Stomach (tissue), 19 donors: ENCODE measurements around the gene NAT16. TPM values are rescaled to one million over a fixed set of nuclear protein-coding genes. Genes with fewer than 3 reads are reported as not detected.

ENCODE experiments used
- DNase-seq, 2 donors: peaks; one replicate each; pipeline versions ENCODE4 v3.0.0 to v3.0.0-alpha.2; 2013 to 2019
- H3K27ac ChIP-seq, 5 donors: fragments of 200-600 bp in 4 of 5; sonication (generic) in 4 of 5; one replicate each; pipeline ENCODE4 v1.5.1; 2013 to 2019; ENCODE audit warnings: mild to moderate bottlenecking in 1 of 5, moderate library complexity in 1 of 5
- H3K27me3 ChIP-seq, 3 donors: fragments of 200-600 bp; sonication (generic); one replicate each; pipeline ENCODE4 v1.5.1; 2017 to 2019; ENCODE audit warnings: mixed run types in 1 of 3
- H3K36me3 ChIP-seq, 4 donors: fragments of 200-600 bp; sonication (generic); 1 replicate in 3 of 4; 2 replicates in 1 of 4; pipeline ENCODE4 v1.5.1; 2016 to 2019
- H3K4me1 ChIP-seq, 4 donors: fragments of 200-600 bp; sonication (generic); one replicate each; pipeline ENCODE4 v1.5.1; 2016 to 2019
- H3K4me3 ChIP-seq, 4 donors: fragments of 200-600 bp; sonication (generic) in 3 of 4; one replicate each; pipeline ENCODE4 v1.5.1; 2016 to 2019; ENCODE audit warnings: mild to moderate bottlenecking in 1 of 4
- H3K9me3 ChIP-seq, 4 donors: fragments of 200-600 bp; sonication (generic); one replicate each; pipeline ENCODE4 v1.5.1; 2016 to 2019
- CTCF ChIP-seq, 7 experiments: fragments of 450-650 bp in 4 of 7; fragments of 200-600 bp in 3 of 7; sonication (generic) in 3 of 7; IDR thresholded peaks; one replicate each; pipeline ENCODE4 v1.5.1; 2016 to 2019; ENCODE audit warnings: antibody characterized with exemption in 7 of 7, control low read depth in 2 of 7, mild to moderate bottlenecking in 1 of 7
- EP300 ChIP-seq: sonication (generic); formaldehyde crosslinking; IDR thresholded peaks from one replicate; pipeline ENCODE4 v1.6.1; 2017; ENCODE audit warnings: antibody characterized with exemption
- POLR2A ChIP-seq, 4 donors: fragments of 450-650 bp; IDR thresholded peaks; one replicate each; pipeline ENCODE4 v1.6.1; 2016; ENCODE audit warnings: antibody characterized with exemption in 4 of 4, control low read depth in 2 of 4, mild to moderate bottlenecking in 1 of 4, moderate library complexity in 1 of 4
- POLR2AphosphoS5 ChIP-seq, 3 donors: sonication (generic); formaldehyde crosslinking; IDR thresholded peaks; one replicate each; pipeline ENCODE4 v1.6.1; 2016; ENCODE audit warnings: antibody characterized with exemption in 3 of 3
- WGBS, 5 donors: extraction: QIAGEN DNeasy Blood & Tissue Kit in 3 of 5; methylation state at CpG; one replicate each; pipeline versions ENCODE4 v1.1.5 to v1.1.7; 2013 to 2018; 5-methylcytosine and 5-hydroxymethylcytosine counted together
- intact Hi-C: fragments of 100-400 bp; cut with DNase I; formaldehyde crosslinking; loops from one replicate; pipeline ENCODE4 v1.15.1; 2023; ENCODE audit warnings: low total_unique reads
- long read RNA-seq, 10 donors: transcript quantifications; one replicate each; lab custom pipeline, GENCODE V29; 2026
- polyA plus RNA-seq, 3 donors: library from polyadenylated mRNA; stranded (reverse); fragments of 200-250 nt; gene quantifications; one replicate each; pipeline ENCODE4 v1.2.3, GENCODE V29; 2013
- total RNA-seq, 5 donors: library from RNA; depleted of rRNA; stranded (reverse); fragments of >200 nt; gene quantifications; one replicate each; pipeline versions ENCODE4 v1.1.0 to v1.2.3, GENCODE V29; 2014 to 2016
- donor health status: healthy with polysubstance abuse.
- donor health status: Bipolar disorder and iron deficiency.
- donor health status: healthy.

NAT16 gene
- not detected for total RNA-seq
- polyA plus RNA-seq, result under 1 TPM in 1 of 3 donors, not detected in 2; 0.05 TPM
- long read RNA-seq, donor 1, result 0 reads
- long read RNA-seq, donor 2, result 0 reads
- long read RNA-seq, donor 3, result 0 reads
- long read RNA-seq, donor 4, result 0 reads
- long read RNA-seq, donor 5, result 0 reads
- long read RNA-seq, donor 6, result 0 reads
- long read RNA-seq, donor 7, result 0 reads
- long read RNA-seq, donor 8, result 0 reads
- long read RNA-seq, donor 9, result 0 reads
- long read RNA-seq, donor 10, result 0 reads

- Histone ChIP-seq H3K9me3 (no peaks in the 10 kb centered on the region), H3K27ac (no peak within 1 kb of the TSS), H3K4me1 (peaks cover 10 to 24% (median 15%) of the 10 kb centered on the region in 4 donors), H3K36me3 (no peaks in the 10 kb centered on the region), H3K4me3 (peak within 1 kb of the TSS in 2 of 4 donors; percentile 10 to 15), H3K27me3 (peaks cover 23 to 94% (median 73%) of the 10 kb centered on the region in 3 donors)
- DNase-seq, result no peak
- TF ChIP-seq EP300 (no peak), CTCF (IDR thresholded peaks at IDR 0.05) (no peak)
- intact Hi-C loops, result no loop called here
- WGBS, 5 donors, result 3 to 7% (median 3%) methylated on average over 10 to 56 of the region's 56 CpGs
Observed at GRCh38 chr7:101180130-101180755, at the start of gene NAT16. Gene NAT16, minus strand, starts transcription at chr7:101180293. Its CDS starts 5,486 bp downstream, at chr7:101174807.

GRCh38 chr7:101226721-101227120 is 46.6 kb upstream of the NAT16 start:
- H3K27me3 ChIP-seq, result no peaks in the 10 kb centered on the region
- intact Hi-C loops, result no loop called here
- WGBS, 5 donors, result 83 to 96% (median 91%) methylated on average over 9 of the region's 9 CpGs
- H3K4me3 ChIP-seq, result no peak overlapping the region
- H3K9me3 ChIP-seq, result no peaks in the 10 kb centered on the region
- H3K36me3 ChIP-seq, result peaks cover 41 to 92% (median 77%) of the 10 kb centered on the region in 4 donors
- peaks cover under 1 to 16% (median 15%) of the 10 kb centered on the region in 4 donors for H3K4me1 ChIP-seq
- H3K27ac ChIP-seq, result no peak overlapping the region
- no peak for TF ChIP-seq POLR2A (IDR thresholded peaks at IDR 0.05)
- TF ChIP-seq EP300, result no peak
- TF ChIP-seq POLR2AphosphoS5 (IDR thresholded peaks at IDR 0.05), result no peak
- no peak for TF ChIP-seq CTCF (IDR thresholded peaks at IDR 0.05)
- no peak for DNase-seq

DNA sequence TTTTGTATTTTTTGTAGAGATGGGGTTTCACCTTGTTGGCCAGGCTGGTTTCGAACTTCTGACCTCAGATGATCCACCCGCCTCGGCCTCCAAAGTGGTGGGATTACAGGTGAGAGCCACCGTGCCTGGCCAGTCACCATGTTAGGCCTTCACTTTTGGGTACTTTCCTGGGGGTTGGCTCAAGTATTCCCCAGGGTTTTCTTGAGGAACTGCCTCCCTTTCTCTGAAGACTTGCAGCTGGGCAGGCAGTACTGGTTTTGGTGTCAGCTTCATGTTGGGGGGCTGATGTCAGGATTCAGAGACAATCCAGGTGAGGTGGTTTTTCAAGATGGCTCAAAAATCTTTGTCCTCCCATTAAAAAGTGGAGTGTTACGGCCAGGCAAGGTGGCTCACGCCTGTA is 45.6 kb upstream of the NAT16 start:
- WGBS, 5 donors, result 92 to 96% (median 94%) methylated on average over 5 to 6 of the region's 6 CpGs
- Histone ChIP-seq H3K36me3 (peaks cover 41 to 88% (median 80%) of the 10 kb centered on the region in 4 donors), H3K4me3 (no peak overlapping the region), H3K27me3 (no peaks in the 10 kb centered on the region), H3K27ac (no peak overlapping the region), H3K9me3 (no peaks in the 10 kb centered on the region), H3K4me1 (peaks cover 0 to 14% (median 11%) of the 10 kb centered on the region in 4 donors)
- TF ChIP-seq CTCF (IDR thresholded peaks at IDR 0.05) (no peak), POLR2A (IDR thresholded peaks at IDR 0.05) (no peak), EP300 (no peak), POLR2AphosphoS5 (IDR thresholded peaks at IDR 0.05) (no peak)
- no peak for DNase-seq
- intact Hi-C loops, result no loop called here

- H3K36me3 ChIP-seq, result peaks cover 39 to 71% (median 67%) of the 10 kb centered on the region in 4 donors
Observed at GRCh38 chr7:101223528-101223927, 43.4 kb upstream of the NAT16 start.

More at GRCh38 chr7:101223528-101223927, 43.4 kb upstream of the NAT16 start:
- peaks cover 17 to 32% (median 27%) of the 10 kb centered on the region in 4 donors for H3K4me1 ChIP-seq
- no peak overlapping the region for H3K4me3 ChIP-seq
- no peak for TF ChIP-seq EP300
- no peak for TF ChIP-seq POLR2AphosphoS5 (IDR thresholded peaks at IDR 0.05)
- no peak for TF ChIP-seq CTCF (IDR thresholded peaks at IDR 0.05)
- TF ChIP-seq POLR2A (IDR thresholded peaks at IDR 0.05), result no peak
- 92 to 98% (median 97%) methylated on average over 13 to 15 of the region's 15 CpGs for WGBS, 5 donors
- intact Hi-C loops, result no loop called here
- H3K27me3 ChIP-seq, result no peaks in the 10 kb centered on the region
- no peaks in the 10 kb centered on the region for H3K9me3 ChIP-seq
- H3K27ac ChIP-seq, result no peak overlapping the region
- no peak for DNase-seq
